NCI-H187 (cell line): Measurements from ENCODE around the gene PDGFA.

Source experiments
- DNase-seq, 2 experiments: peaks; one replicate each; lab custom pipeline; 2025; lab: John Stamatoyannopoulos, UW

PDGFA gene

GRCh38 chr7:490461-491291 is 29.0 kb downstream of the PDGFA start:
- DNase-seq, result no peak

GRCh38 chr7:489876-490275 is 29.8 kb downstream of the PDGFA start:
- DNase-seq, result no peak

GRCh38 chr7:486216-486743 is 33.4 kb downstream of the PDGFA start:
- no peak for DNase-seq

GRCh38 chr7:485188-486081 is 34.2 kb downstream of the PDGFA start:
- no peak for DNase-seq

GRCh38 chr7:484356-485101 is 35.1 kb downstream of the PDGFA start:
- no peak for DNase-seq

- DNase-seq, result no peak
These were observed 35.8 kb downstream of the PDGFA start for GRCh38 chr7:483656-484355.

GRCh38 chr7:482521-483083 is 37.0 kb downstream of the PDGFA start:
- DNase-seq, result no peak

GRCh38 chr7:481219-481930 is 38.3 kb downstream of the PDGFA start:
- DNase-seq, result no peak

- no peak for DNase-seq
These were observed 39.0 kb downstream of the PDGFA start for GRCh38 chr7:480531-481218.

GRCh38 chr7:479948-480499 is 39.6 kb downstream of the PDGFA start:
- no peak for DNase-seq

- no peak for DNase-seq
These were observed 40.3 kb downstream of the PDGFA start for GRCh38 chr7:479115-479947.

GRCh38 chr7:477626-478220 is 41.9 kb downstream of the PDGFA start:
- no peak for DNase-seq

- no peak for DNase-seq
These were observed 42.8 kb downstream of the PDGFA start for GRCh38 chr7:476736-477360.

- no peak for DNase-seq
These were observed 43.6 kb downstream of the PDGFA start for GRCh38 chr7:475951-476441.

GRCh38 chr7:475425-475728 is 44.3 kb downstream of the PDGFA start:
- no peak for DNase-seq

- no peak for DNase-seq
These were observed 44.8 kb downstream of the PDGFA start for GRCh38 chr7:474605-475424.
